ENCODE data around the gene VIL1.

DNA sequence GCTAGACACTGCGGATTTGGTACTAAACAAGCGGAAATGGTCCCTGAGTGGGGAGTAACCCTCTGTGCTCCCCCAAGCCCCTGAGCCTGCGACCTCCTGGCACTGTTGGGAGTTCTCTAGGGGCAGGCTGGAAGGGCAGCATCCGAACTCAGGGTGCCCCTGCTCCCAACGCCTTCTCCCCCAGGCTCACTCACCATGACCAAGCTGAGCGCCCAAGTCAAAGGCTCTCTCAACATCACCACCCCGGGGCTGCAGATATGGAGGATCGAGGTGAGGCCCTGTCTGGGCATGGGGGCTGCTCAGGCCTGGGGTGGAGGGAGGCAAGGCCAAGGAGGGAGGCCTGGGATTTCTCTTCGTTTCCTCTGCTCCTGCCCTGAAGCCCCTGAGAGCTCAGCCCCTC is 4.7 kb downstream of the VIL1 start:
- TF ChIP-seq, protein P1, sequence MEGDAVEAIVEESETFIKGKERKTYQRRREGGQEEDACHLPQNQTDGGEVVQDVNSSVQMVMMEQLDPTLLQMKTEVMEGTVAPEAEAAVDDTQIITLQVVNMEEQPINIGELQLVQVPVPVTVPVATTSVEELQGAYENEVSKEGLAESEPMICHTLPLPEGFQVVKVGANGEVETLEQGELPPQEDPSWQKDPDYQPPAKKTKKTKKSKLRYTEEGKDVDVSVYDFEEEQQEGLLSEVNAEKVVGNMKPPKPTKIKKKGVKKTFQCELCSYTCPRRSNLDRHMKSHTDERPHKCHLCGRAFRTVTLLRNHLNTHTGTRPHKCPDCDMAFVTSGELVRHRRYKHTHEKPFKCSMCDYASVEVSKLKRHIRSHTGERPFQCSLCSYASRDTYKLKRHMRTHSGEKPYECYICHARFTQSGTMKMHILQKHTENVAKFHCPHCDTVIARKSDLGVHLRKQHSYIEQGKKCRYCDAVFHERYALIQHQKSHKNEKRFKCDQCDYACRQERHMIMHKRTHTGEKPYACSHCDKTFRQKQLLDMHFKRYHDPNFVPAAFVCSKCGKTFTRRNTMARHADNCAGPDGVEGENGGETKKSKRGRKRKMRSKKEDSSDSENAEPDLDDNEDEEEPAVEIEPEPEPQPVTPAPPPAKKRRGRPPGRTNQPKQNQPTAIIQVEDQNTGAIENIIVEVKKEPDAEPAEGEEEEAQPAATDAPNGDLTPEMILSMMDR (IDR thresholded peaks at IDR 0.05; ENCODE audit: insufficient read depth, low read length): no peak
- TF ChIP-seq POLR2AphosphoS5 (IDR thresholded peaks at IDR 0.05; ENCODE audit: low read depth): no peak
- TF ChIP-seq, protein P2, sequence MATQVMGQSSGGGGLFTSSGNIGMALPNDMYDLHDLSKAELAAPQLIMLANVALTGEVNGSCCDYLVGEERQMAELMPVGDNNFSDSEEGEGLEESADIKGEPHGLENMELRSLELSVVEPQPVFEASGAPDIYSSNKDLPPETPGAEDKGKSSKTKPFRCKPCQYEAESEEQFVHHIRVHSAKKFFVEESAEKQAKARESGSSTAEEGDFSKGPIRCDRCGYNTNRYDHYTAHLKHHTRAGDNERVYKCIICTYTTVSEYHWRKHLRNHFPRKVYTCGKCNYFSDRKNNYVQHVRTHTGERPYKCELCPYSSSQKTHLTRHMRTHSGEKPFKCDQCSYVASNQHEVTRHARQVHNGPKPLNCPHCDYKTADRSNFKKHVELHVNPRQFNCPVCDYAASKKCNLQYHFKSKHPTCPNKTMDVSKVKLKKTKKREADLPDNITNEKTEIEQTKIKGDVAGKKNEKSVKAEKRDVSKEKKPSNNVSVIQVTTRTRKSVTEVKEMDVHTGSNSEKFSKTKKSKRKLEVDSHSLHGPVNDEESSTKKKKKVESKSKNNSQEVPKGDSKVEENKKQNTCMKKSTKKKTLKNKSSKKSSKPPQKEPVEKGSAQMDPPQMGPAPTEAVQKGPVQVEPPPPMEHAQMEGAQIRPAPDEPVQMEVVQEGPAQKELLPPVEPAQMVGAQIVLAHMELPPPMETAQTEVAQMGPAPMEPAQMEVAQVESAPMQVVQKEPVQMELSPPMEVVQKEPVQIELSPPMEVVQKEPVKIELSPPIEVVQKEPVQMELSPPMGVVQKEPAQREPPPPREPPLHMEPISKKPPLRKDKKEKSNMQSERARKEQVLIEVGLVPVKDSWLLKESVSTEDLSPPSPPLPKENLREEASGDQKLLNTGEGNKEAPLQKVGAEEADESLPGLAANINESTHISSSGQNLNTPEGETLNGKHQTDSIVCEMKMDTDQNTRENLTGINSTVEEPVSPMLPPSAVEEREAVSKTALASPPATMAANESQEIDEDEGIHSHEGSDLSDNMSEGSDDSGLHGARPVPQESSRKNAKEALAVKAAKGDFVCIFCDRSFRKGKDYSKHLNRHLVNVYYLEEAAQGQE (IDR thresholded peaks at IDR 0.05; ENCODE audit: insufficient replicate concordance, low read depth): no peak

Measured in HL-60 (cell line).